Measurements from ENCODE around the gene LEPROT. TPM values are rescaled to one million over a fixed set of nuclear protein-coding genes. Genes with fewer than 3 reads are reported as not detected.

Gene LEPROT
- total and polyA plus RNA-seq, 2 of the 8 experiments (the other 6 are each of a cell fraction or from before 2014, with no cell fraction given), result 25.7 to 27.2 TPM

GRCh38 chr1:65476327-65476726 lies 55.9 kb downstream of the LEPROT start:
- Histone ChIP-seq H2BK5ac (ENCODE audit: low read depth, low read length) (no peak overlapping the region), H3K4me2 (ENCODE audit: insufficient read depth in 1 of 2, low read depth in 2 of 2, low read length in 2 of 2) (no peak overlapping the region), H3K14ac (ENCODE audit: insufficient read length) (no peak overlapping the region), H4K5ac (ENCODE audit: insufficient read length, low read depth, low read length) (no peak overlapping the region), H2BK15ac (ENCODE audit: low read length) (no peak overlapping the region), H3K79me1 (ENCODE audit: low read depth, low read length) (no peaks in the 10 kb centered on the region; the same call in 1 of the 2 replicates), H3K9me3 (ENCODE audit: insufficient read depth in 2 of 2, low read depth in 1 of 2, low read length in 1 of 2) (no peaks in the 10 kb centered on the region), H3K27me3 (replicated peaks in 1 of 4; ENCODE audit: control insufficient read depth in 3 of 4, extremely low read depth in 1 of 4, insufficient read depth in 3 of 4, low read length in 3 of 4) (no peaks in the 10 kb centered on the region), H3K4me1 (replicated peaks in 1 of 4; ENCODE audit: control insufficient read depth in 3 of 4, insufficient read depth in 4 of 4, low read length in 3 of 4) (no peaks in the 10 kb centered on the region), H3K79me2 (ENCODE audit: control insufficient read depth in 1 of 2, insufficient read depth in 2 of 2, low read length in 2 of 2) (no peaks in the 10 kb centered on the region), H3K23ac (ENCODE audit: insufficient read length) (no peak overlapping the region), H3K9ac (replicated peaks in 1 of 4; ENCODE audit: extremely low read depth in 1 of 4, low read depth in 3 of 4, low read length in 3 of 4) (no peak overlapping the region), H2BK20ac (ENCODE audit: low read length) (no peak overlapping the region), H4K91ac (replicated peaks; ENCODE audit: insufficient read length, low read length) (no peak overlapping the region), H3K36me3 (ENCODE audit: control insufficient read depth in 2 of 4, insufficient read depth in 4 of 4, low read length in 3 of 4) (no peaks in the 10 kb centered on the region), H3K4ac (replicated peaks; ENCODE audit: insufficient read length, low read depth, low read length) (no peak overlapping the region), H2BK12ac (ENCODE audit: low read depth, low read length) (no peak overlapping the region), H2BK120ac (replicated peaks; ENCODE audit: low read depth, low read length) (no peak overlapping the region), H3K4me3 (ENCODE audit: extremely low read depth in 1 of 4, insufficient read depth in 2 of 4, low read depth in 3 of 4, low read length in 4 of 4) (no peak overlapping the region), H4K8ac (ENCODE audit: extremely low read depth, insufficient read depth, low read length) (no peak overlapping the region), H2AFZ (ENCODE audit: low read length) (no peak overlapping the region), H3K18ac (ENCODE audit: extremely low read depth, low read length) (no peak overlapping the region), H3K56ac (replicated peaks; ENCODE audit: insufficient read length, low read depth, low read length) (no peak overlapping the region), H3K27ac (ENCODE audit: low read depth, low read length) (no peak overlapping the region), H3K23me2 (ENCODE audit: low read depth, low read length) (no peaks in the 10 kb centered on the region), H4K20me1 (replicated peaks in 1 of 2; ENCODE audit: control insufficient read depth in 1 of 2, insufficient read depth in 2 of 2, low read length in 2 of 2) (no peaks in the 10 kb centered on the region), H2AK5ac (ENCODE audit: low read depth, low read length) (no peak overlapping the region)
- CTCF ChIA-PET (ENCODE audit: partially characterized antibody), result interaction anchor here (1.0 to 1.5 kb wide), 4 partner anchors 10 to 211 kb away, joined by 3 to 7 read pairs (median 4); no protein-coding TSS in a partner anchor
- DNase-seq (ENCODE audit: low read depth in 1 of 2, low spot score in 2 of 2) (no peak), FAIRE-seq (no peak)
- 89% methylated on average over 3 of the region's 3 CpGs; no CpG with 5 or more reads in 1 of the 2 experiments for WGBS, 2 experiments (ENCODE audit: extremely low coverage in 1 of 2, insufficient coverage in 1 of 2, insufficient read length in 1 of 2, insufficient replicate concordance in 2 of 2, low coverage in 1 of 2, low lambda C conversion rate in 2 of 2, missing lambda C conversion rate in 1 of 2)
- POLR2A ChIA-PET (ENCODE audit: partially characterized antibody), result no interaction called here
- TF ChIP-seq RXRA (IDR thresholded peaks at IDR 0.05; ENCODE audit: insufficient read depth, low read depth, low read length) (no peak), ZNF274 (IDR thresholded peaks at IDR 0.05; ENCODE audit: borderline replicate concordance, extremely low read depth, low read length) (no peak)

All from H1 (cell line).